Erythroblast (primary cell): Measurements from ENCODE around the gene SPINK14.

Experiments used
- GATA1 ChIP-seq: IDR thresholded peaks from 2 replicates; pipeline ENCODE4 v1.6.1; 2011; ENCODE audit warnings: low read depth, mild to moderate bottlenecking, control low read depth, low read length, moderate library complexity
- POLR2A ChIP-seq: IDR thresholded peaks from 2 replicates; pipeline ENCODE4 v1.6.1; 2011; ENCODE audit warnings: mild to moderate bottlenecking, low read length

DNA sequence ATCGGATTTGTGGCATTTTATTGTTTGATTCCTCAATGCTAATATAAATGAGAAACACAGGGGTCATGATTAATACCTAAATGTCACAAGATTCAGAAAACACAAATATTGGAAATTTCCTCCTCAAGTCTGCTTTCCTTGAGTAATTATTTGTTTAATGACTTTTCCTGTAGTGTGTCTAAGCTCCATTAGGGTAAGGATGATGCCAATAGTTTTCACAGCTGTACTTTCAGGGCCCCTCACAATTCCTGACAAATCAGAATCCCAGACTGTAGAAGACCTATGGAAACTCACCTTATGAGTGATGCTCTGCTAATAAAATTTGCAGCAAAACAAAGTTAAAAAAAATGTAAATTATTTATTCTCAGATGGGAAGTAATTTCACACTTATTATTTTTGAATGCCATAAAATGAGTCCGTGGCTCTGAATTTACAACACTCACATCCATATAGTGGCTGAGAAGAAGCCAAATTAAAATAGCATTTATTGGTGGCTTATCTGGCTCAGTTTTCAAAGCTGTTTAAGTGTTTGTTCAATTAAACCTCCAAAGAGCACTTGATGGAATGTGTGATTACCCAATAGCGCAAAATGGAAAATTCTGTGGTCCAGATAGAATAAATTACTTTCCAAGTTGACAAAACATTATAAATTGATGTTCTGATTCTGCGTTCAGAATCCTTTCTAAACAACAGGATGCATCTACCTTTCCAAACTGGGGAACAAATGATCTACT lies 1.6 kb upstream of the SPINK14 start:
- TF ChIP-seq POLR2A (no peak), GATA1 (no peak)
